ENCODE results near the gene FGFR2. TPM values are rescaled to one million over a fixed set of nuclear protein-coding genes. Genes with fewer than 3 reads are reported as not detected.

The FGFR2 gene
- total and polyA plus RNA-seq, 2 experiments from 2014 or later: 41.3 to 90.4 TPM

GRCh38 chr10:121644501-121644900 lies 46.3 kb upstream of the FGFR2 start:
- Histone ChIP-seq H3K4me1 (ENCODE audit: insufficient read depth) (no peaks in the 10 kb centered on the region), H3K9me3 (ENCODE audit: low read depth) (no peaks in the 10 kb centered on the region), H4K20me1 (ENCODE audit: insufficient read depth, poor library complexity, severe bottlenecking) (no peaks in the 10 kb centered on the region), H3K4me2 (no peak overlapping the region), H3K27me3 (no peaks in the 10 kb centered on the region), H3K9me2 (replicated peaks; ENCODE audit: insufficient read depth) (no peaks in the 10 kb centered on the region), H3K4me3 (no peak overlapping the region), H3K79me2 (no peaks in the 10 kb centered on the region), H3K27ac (no peak overlapping the region), H2AFZ (no peak overlapping the region), H3K36me3 (replicated peaks; ENCODE audit: insufficient read depth, low read depth) (no peaks in the 10 kb centered on the region)
- no peak for DNase-seq (ENCODE audit: low spot score)
- no peak for TF ChIP-seq CTCF (IDR thresholded peaks at IDR 0.05; ENCODE audit: poor library complexity)
- no peak for TF ChIP-seq EZH2 (IDR thresholded peaks at IDR 0.05; ENCODE audit: borderline replicate concordance)
- TF ChIP-seq EZH2phosphoT487 (IDR thresholded peaks at IDR 0.05; ENCODE audit: low read depth, severe bottlenecking, unreplicated experiment): no peak
- whole genome bisulfite sequencing (ENCODE audit: low lambda C conversion rate, missing lambda C conversion rate): 82% methylated on average over 2 of the region's 2 CpGs

GRCh38 chr10:121640266-121640665 lies 42.0 kb upstream of the FGFR2 start:
- no peaks in the 10 kb centered on the region for H3K9me2 ChIP-seq (replicated peaks; ENCODE audit: insufficient read depth)
- no peak for TF ChIP-seq CTCF (IDR thresholded peaks at IDR 0.05; ENCODE audit: poor library complexity)
- no peak for TF ChIP-seq EZH2 (IDR thresholded peaks at IDR 0.05; ENCODE audit: borderline replicate concordance)
- no peak for TF ChIP-seq EZH2phosphoT487 (IDR thresholded peaks at IDR 0.05; ENCODE audit: low read depth, severe bottlenecking, unreplicated experiment)
- no peaks in the 10 kb centered on the region for H3K4me1 ChIP-seq (ENCODE audit: insufficient read depth)
- DNase-seq (ENCODE audit: low spot score): no peak
- H3K27me3 ChIP-seq: no peaks in the 10 kb centered on the region
- H3K9me3 ChIP-seq (ENCODE audit: low read depth): peaks cover 5% of the 10 kb centered on the region
- no peaks in the 10 kb centered on the region for H3K79me2 ChIP-seq
- H2AFZ ChIP-seq: no peak overlapping the region
- H3K4me3 ChIP-seq: no peak overlapping the region
- no peak overlapping the region for H3K4me2 ChIP-seq
- no peaks in the 10 kb centered on the region for H4K20me1 ChIP-seq (ENCODE audit: insufficient read depth, poor library complexity, severe bottlenecking)
- H3K27ac ChIP-seq: no peak overlapping the region
- whole genome bisulfite sequencing (ENCODE audit: low lambda C conversion rate, missing lambda C conversion rate): 96% methylated on average over 3 of the region's 3 CpGs
- no peaks in the 10 kb centered on the region for H3K36me3 ChIP-seq (replicated peaks; ENCODE audit: insufficient read depth, low read depth)

- Histone ChIP-seq H3K9me3 (ENCODE audit: low read depth) (peaks cover 5% of the 10 kb centered on the region), H3K4me1 (ENCODE audit: insufficient read depth) (no peaks in the 10 kb centered on the region), H3K27me3 (no peaks in the 10 kb centered on the region), H3K9me2 (replicated peaks; ENCODE audit: insufficient read depth) (no peaks in the 10 kb centered on the region), H3K79me2 (no peaks in the 10 kb centered on the region), H3K36me3 (replicated peaks; ENCODE audit: insufficient read depth, low read depth) (no peaks in the 10 kb centered on the region), H4K20me1 (ENCODE audit: insufficient read depth, poor library complexity, severe bottlenecking) (no peaks in the 10 kb centered on the region), H3K4me3 (no peak overlapping the region), H3K27ac (no peak overlapping the region), H2AFZ (no peak overlapping the region), H3K4me2 (no peak overlapping the region)
- no peak for TF ChIP-seq EZH2 (IDR thresholded peaks at IDR 0.05; ENCODE audit: borderline replicate concordance)
- TF ChIP-seq EZH2phosphoT487 (IDR thresholded peaks at IDR 0.05; ENCODE audit: low read depth, severe bottlenecking, unreplicated experiment): no peak
- TF ChIP-seq CTCF (IDR thresholded peaks at IDR 0.05; ENCODE audit: poor library complexity): no peak
- DNase-seq (ENCODE audit: low spot score): no peak
Measured at GRCh38 chr10:121639416-121639815, 41.2 kb upstream of the FGFR2 start.

- WGBS (ENCODE audit: low lambda C conversion rate, missing lambda C conversion rate): 100% methylated on average over 1 of the region's 1 CpG
- Histone ChIP-seq H3K4me1 (ENCODE audit: insufficient read depth) (peaks cover 5% of the 10 kb centered on the region), H3K27me3 (no peaks in the 10 kb centered on the region), H3K79me2 (no peaks in the 10 kb centered on the region), H3K27ac (no peak overlapping the region), H3K9me2 (replicated peaks; ENCODE audit: insufficient read depth) (no peaks in the 10 kb centered on the region), H3K36me3 (replicated peaks; ENCODE audit: insufficient read depth, low read depth) (no peaks in the 10 kb centered on the region), H4K20me1 (ENCODE audit: insufficient read depth, poor library complexity, severe bottlenecking) (no peaks in the 10 kb centered on the region), H3K4me3 (no peak overlapping the region), H3K9me3 (ENCODE audit: low read depth) (peaks cover 5% of the 10 kb centered on the region), H2AFZ (no peak overlapping the region), H3K4me2 (no peak overlapping the region)
- no peak for TF ChIP-seq CTCF (IDR thresholded peaks at IDR 0.05; ENCODE audit: poor library complexity)
- no peak for TF ChIP-seq EZH2 (IDR thresholded peaks at IDR 0.05; ENCODE audit: borderline replicate concordance)
- no peak for TF ChIP-seq EZH2phosphoT487 (IDR thresholded peaks at IDR 0.05; ENCODE audit: low read depth, severe bottlenecking, unreplicated experiment)
- DNase-seq (ENCODE audit: low spot score): no peak
Measured at GRCh38 chr10:121637437-121637836, 39.2 kb upstream of the FGFR2 start.
